Tibial nerve (tissue), 4 donors: ENCODE results near the gene RAB30.
"Not testable (repeated sequence)": the region's sequence is repeated elsewhere in the genome, so short reads cannot be mapped to it uniquely, and the experiment has no call there.

Experiments
- CTCF ChIP-seq, 5 experiments: fragments of 200-600 bp in 3 of 5; fragments of 450-650 bp in 2 of 5; sonication (generic) in 3 of 5; IDR thresholded peaks; one replicate each; pipeline ENCODE4 v1.5.1; 2016 to 2019; ENCODE audit warnings: antibody characterized with exemption in 5 of 5, mild to moderate bottlenecking in 3 of 5, moderate library complexity in 2 of 5
- EP300 ChIP-seq, 2 donors: sonication (generic); formaldehyde crosslinking; IDR thresholded peaks; one replicate each; pipeline ENCODE4 v1.6.1; 2017; ENCODE audit warnings: antibody characterized with exemption in 2 of 2, mild to moderate bottlenecking in 1 of 2
- POLR2A ChIP-seq, 2 donors: fragments of 450-650 bp; IDR thresholded peaks; one replicate each; pipeline ENCODE4 v1.6.1; 2017; ENCODE audit warnings: antibody characterized with exemption in 2 of 2, mild to moderate bottlenecking in 2 of 2, moderate library complexity in 2 of 2

GRCh38 chr11:82950502-82950901 is 121.2 kb downstream of the RAB30 start:
- TF ChIP-seq CTCF, POLR2A, EP300 (IDR thresholded peaks at IDR 0.05): not testable (repeated sequence)
